ENCODE data around the gene GYPC.

- no peak for TF ChIP-seq CTCF (IDR thresholded peaks at IDR 0.05; ENCODE audit: low read depth, low read length, missing input control)
- no peak for TF ChIP-seq RAD21 (IDR thresholded peaks at IDR 0.05)
- no peak for TF ChIP-seq YY1 (IDR thresholded peaks at IDR 0.05)
- TF ChIP-seq TAF1 (conservative IDR thresholded peaks at IDR 0.05), result no peak
Observed at GRCh38 chr2:126730655-126731054, 74.7 kb downstream of the GYPC start.

Measured in liver (tissue), 3 donors.